Measurements from ENCODE around the gene FCSK. TPM values are rescaled to one million over a fixed set of nuclear protein-coding genes. Genes with fewer than 3 reads are reported as not detected.
A peak's percentile ranks its signal among the peaks of the same experiment; 100 is the strongest.
"Not testable (repeated sequence)": the region's sequence is repeated elsewhere in the genome, so short reads cannot be mapped to it uniquely, and the experiment has no call there.

FCSK gene
- 4.0 and 5.9 TPM in 2 replicates for polyA plus RNA-seq (2011; rRNA removed)
- polyA minus RNA-seq (2011; rRNA and poly(A)+ RNA removed), result 6.3 and 11.3 TPM in 2 replicates

GRCh38 chr16:70454222-70455034, at the start of gene FCSK:
TSS of gene FCSK (plus strand) at chr16:70454595. CDS start at chr16:70463191, 8,596 bp downstream.
- peak within 1 kb of the TSS; percentile 83 for H3K4me3 ChIP-seq (ENCODE audit: low read depth, low read length)
- TF ChIP-seq CTCF (IDR thresholded peaks at IDR 0.05; ENCODE audit: low read depth, low read length), result no peak
- POLR2A ChIA-PET, result interaction anchor here (0.6 to 2.2 kb wide), 4 partner anchors 22 to 73 kb away, joined by 3 to 8 read pairs (median 5); no protein-coding TSS in a partner anchor
- H3K27ac ChIP-seq (ENCODE audit: low read depth, low read length), result peak within 1 kb of the TSS; percentile 97
- peak; percentile 10 for DNase-seq (ENCODE audit: low read depth, low spot score)
- H3K27me3 ChIP-seq (ENCODE audit: control insufficient read depth, insufficient read depth, low read length), result no peaks in the 10 kb centered on the region
- CTCF ChIA-PET, result interaction anchor here (0.7 to 1.2 kb wide), 3 partner anchors 15 to 74 kb away, joined by 3 read pairs; partner anchors contain the start of gene ST3GAL2
- H3K9me3 ChIP-seq (ENCODE audit: control insufficient read depth, insufficient read depth, low read length), result no peaks in the 10 kb centered on the region; the same call in 1 of the 2 replicates

GRCh38 chr16:70406104-70406503, 48.3 kb upstream of the FCSK start:
- H3K27me3 ChIP-seq (ENCODE audit: control insufficient read depth, insufficient read depth, low read length); DNase-seq (ENCODE audit: low read depth, low spot score); H3K4me3 ChIP-seq (ENCODE audit: low read depth, low read length); H3K9me3 ChIP-seq (ENCODE audit: control insufficient read depth, insufficient read depth, low read length); H3K27ac ChIP-seq (ENCODE audit: low read depth, low read length); POLR2A ChIA-PET: not testable (repeated sequence)
- CTCF ChIA-PET, result interaction anchor here (0.7 kb wide), 1 partner anchor 68 kb away, joined by 3 read pairs; no protein-coding TSS in a partner anchor

- Histone ChIP-seq H3K9me3 (ENCODE audit: control insufficient read depth, insufficient read depth, low read length) (peaks cover 4% of the 10 kb centered on the region; the same call in 1 of the 2 replicates), H3K4me3 (ENCODE audit: low read depth, low read length) (no peak overlapping the region), H3K27ac (ENCODE audit: low read depth, low read length) (no peak overlapping the region), H3K27me3 (ENCODE audit: control insufficient read depth, insufficient read depth, low read length) (no peaks in the 10 kb centered on the region)
- DNase-seq (ENCODE audit: low read depth, low spot score), result no peak
- ChIA-PET CTCF (no interaction called here), POLR2A (no interaction called here)
- TF ChIP-seq CTCF (IDR thresholded peaks at IDR 0.05; ENCODE audit: low read depth, low read length), result no peak
Measured at GRCh38 chr16:70407811-70408274, 46.6 kb upstream of the FCSK start.

GRCh38 chr16:70410734-70411133, 43.7 kb upstream of the FCSK start:
- H3K27ac ChIP-seq (ENCODE audit: low read depth, low read length), result no peak overlapping the region
- H3K9me3 ChIP-seq (ENCODE audit: control insufficient read depth, insufficient read depth, low read length), result no peaks in the 10 kb centered on the region
- POLR2A ChIA-PET, result interaction anchor here (0.7 kb wide), 1 partner anchor 74 kb away, joined by 4 read pairs; no protein-coding TSS in a partner anchor

GRCh38 chr16:70412385-70412784, 42.0 kb upstream of the FCSK start:
- CTCF ChIA-PET, result interaction anchor here (0.6 kb wide), 1 partner anchor 17 kb away, joined by 3 read pairs; no protein-coding TSS in a partner anchor

More at GRCh38 chr16:70410734-70411133, 43.7 kb upstream of the FCSK start:
- no peak for TF ChIP-seq CTCF (IDR thresholded peaks at IDR 0.05; ENCODE audit: low read depth, low read length)
- no peak for DNase-seq (ENCODE audit: low read depth, low spot score)
- no peaks in the 10 kb centered on the region for H3K27me3 ChIP-seq (ENCODE audit: control insufficient read depth, insufficient read depth, low read length)
- CTCF ChIA-PET, result interaction anchor here (1.1 kb wide), 1 partner anchor 16 kb away, joined by 5 read pairs; no protein-coding TSS in a partner anchor
- no peak overlapping the region for H3K4me3 ChIP-seq (ENCODE audit: low read depth, low read length)

GRCh38 chr16:70413572-70413971, 40.8 kb upstream of the FCSK start:
- H3K4me3 ChIP-seq (ENCODE audit: low read depth, low read length); CTCF ChIA-PET; H3K9me3 ChIP-seq (ENCODE audit: control insufficient read depth, insufficient read depth, low read length); H3K27me3 ChIP-seq (ENCODE audit: control insufficient read depth, insufficient read depth, low read length); DNase-seq (ENCODE audit: low read depth, low spot score); H3K27ac ChIP-seq (ENCODE audit: low read depth, low read length): not testable (repeated sequence)
- POLR2A ChIA-PET, result interaction anchor here (0.6 to 0.7 kb wide), 3 partner anchors 9 to 1065 kb away, joined by 6 to 7 read pairs (median 7); no protein-coding TSS in a partner anchor

More at GRCh38 chr16:70412385-70412784, 42.0 kb upstream of the FCSK start:
- Histone ChIP-seq H3K27ac (ENCODE audit: low read depth, low read length) (no peak overlapping the region), H3K4me3 (ENCODE audit: low read depth, low read length) (no peak overlapping the region), H3K9me3 (ENCODE audit: control insufficient read depth, insufficient read depth, low read length) (no peaks in the 10 kb centered on the region), H3K27me3 (ENCODE audit: control insufficient read depth, insufficient read depth, low read length) (no peaks in the 10 kb centered on the region)
- POLR2A ChIA-PET, result no interaction called here
- no peak for DNase-seq (ENCODE audit: low read depth, low spot score)
- TF ChIP-seq CTCF (IDR thresholded peaks at IDR 0.05; ENCODE audit: low read depth, low read length), result no peak
